Brain microvascular endothelial cell (primary cell): ENCODE measurements around the gene RAB40C.

Source experiments
- DNase-seq: peaks from one replicate; pipeline ENCODE4 v3.0.0-alpha.2; 2020
- H3K27ac ChIP-seq: fragments of 250-450 bp; sonication (Bioruptor Pico); 2 replicates; pipeline ENCODE4 v1.5.1; 2020; ENCODE audit warnings: mild to moderate bottlenecking, moderate library complexity
- H3K27me3 ChIP-seq: fragments of 250-450 bp; sonication (Bioruptor Pico); replicated peaks from 2 replicates; pipeline ENCODE4 v1.5.1; 2020; ENCODE audit warnings: mild to moderate bottlenecking
- H3K36me3 ChIP-seq: fragments of 250-450 bp; sonication (Bioruptor Pico); replicated peaks from 2 replicates; pipeline ENCODE4 v1.5.1; 2020; ENCODE audit warnings: mild to moderate bottlenecking
- H3K4me3 ChIP-seq: 2 replicates; pipeline ENCODE4 v1.5.1; 2011; ENCODE audit warnings: low read depth, mild to moderate bottlenecking, control low read depth, low read length, moderate library complexity
- CTCF ChIP-seq: IDR thresholded peaks from 2 replicates; pipeline ENCODE4 v1.5.1; 2011; ENCODE audit warnings: low read depth, mild to moderate bottlenecking, moderate library complexity, low read length, control low read depth, inconsistent platforms; ENCODE audit errors: missing control alignments
- in situ Hi-C: cut with HindIII; loops from 2 replicates; pipeline ENCODE4 v1.10.0; 2017; ENCODE audit warnings: low sequenced_read_pairs, low pct_ligation_motif_present

The RAB40C gene

GRCh38 chr16:561413-561794 is 28.5 kb upstream of the RAB40C start:
- Histone ChIP-seq H3K4me3 (no peak overlapping the region), H3K36me3 (no peaks in the 10 kb centered on the region), H3K27ac (no peak overlapping the region), H3K27me3 (peaks cover 36% of the 10 kb centered on the region)
- in situ Hi-C loops = no loop called here
- no peak for TF ChIP-seq CTCF
- no peak for DNase-seq

- Histone ChIP-seq H3K27ac (no peak overlapping the region), H3K36me3 (no peaks in the 10 kb centered on the region), H3K27me3 (peaks cover 36% of the 10 kb centered on the region), H3K4me3 (no peak overlapping the region)
- in situ Hi-C loops = no loop called here
- no peak for DNase-seq
- no peak for TF ChIP-seq CTCF
These were observed 27.6 kb upstream of the RAB40C start for GRCh38 chr16:561957-562938.

GRCh38 chr16:563072-563644 is 26.7 kb upstream of the RAB40C start:
- TF ChIP-seq CTCF = no peak
- Histone ChIP-seq H3K27ac (no peak overlapping the region), H3K27me3 (peaks cover 36% of the 10 kb centered on the region), H3K4me3 (no peak overlapping the region), H3K36me3 (no peaks in the 10 kb centered on the region)
- no peak for DNase-seq
- in situ Hi-C loops = no loop called here

GRCh38 chr16:564690-565418 is 25.0 kb upstream of the RAB40C start:
- in situ Hi-C loops = no loop called here
- no peaks in the 10 kb centered on the region for H3K36me3 ChIP-seq
- no peak for TF ChIP-seq CTCF
- H3K27ac ChIP-seq = no peak overlapping the region
- peaks cover 19% of the 10 kb centered on the region for H3K27me3 ChIP-seq
- no peak overlapping the region for H3K4me3 ChIP-seq
- DNase-seq = no peak

- Histone ChIP-seq H3K36me3 (no peaks in the 10 kb centered on the region), H3K27me3 (peaks cover 15% of the 10 kb centered on the region), H3K27ac (no peak overlapping the region), H3K4me3 (no peak overlapping the region)
- in situ Hi-C loops = no loop called here
- DNase-seq = no peak
- TF ChIP-seq CTCF = no peak
These were observed 24.2 kb upstream of the RAB40C start for GRCh38 chr16:565419-566330.
